ENCODE data around the gene C5orf58.

C5orf58 gene

DNA sequence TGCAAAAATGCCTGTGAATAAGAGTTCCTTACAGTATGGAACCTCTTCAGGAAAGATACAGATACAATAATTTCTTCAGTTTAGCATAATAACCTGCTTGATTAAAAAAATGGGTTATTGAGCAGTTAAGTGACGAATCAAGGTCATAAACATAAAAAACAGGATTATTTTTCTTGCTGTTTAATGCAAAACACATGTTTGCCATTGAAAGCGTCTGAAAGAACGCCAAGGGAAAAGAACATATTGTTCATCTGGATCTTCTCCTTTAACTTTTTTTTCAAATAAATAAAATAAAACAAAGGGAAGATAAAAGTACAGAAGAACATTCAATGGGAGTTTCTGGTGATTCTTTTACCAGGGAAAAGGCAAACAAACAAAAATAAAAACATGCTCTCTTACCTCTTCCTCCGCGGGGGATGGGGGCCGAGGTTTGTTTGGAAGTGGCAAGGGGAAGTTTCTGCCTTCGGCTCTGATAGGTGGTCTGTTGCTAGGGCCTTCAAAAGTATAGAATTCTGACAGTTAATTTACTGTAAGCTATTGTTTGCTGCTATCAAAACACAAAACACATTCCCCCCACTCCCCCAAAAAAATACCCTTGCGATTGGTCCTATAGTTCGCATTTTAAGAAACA is 20.1 kb downstream of the C5orf58 start:
- in situ Hi-C loops (cut with HindIII; ENCODE audit: low sequenced_read_pairs) = no loop called here

DNA sequence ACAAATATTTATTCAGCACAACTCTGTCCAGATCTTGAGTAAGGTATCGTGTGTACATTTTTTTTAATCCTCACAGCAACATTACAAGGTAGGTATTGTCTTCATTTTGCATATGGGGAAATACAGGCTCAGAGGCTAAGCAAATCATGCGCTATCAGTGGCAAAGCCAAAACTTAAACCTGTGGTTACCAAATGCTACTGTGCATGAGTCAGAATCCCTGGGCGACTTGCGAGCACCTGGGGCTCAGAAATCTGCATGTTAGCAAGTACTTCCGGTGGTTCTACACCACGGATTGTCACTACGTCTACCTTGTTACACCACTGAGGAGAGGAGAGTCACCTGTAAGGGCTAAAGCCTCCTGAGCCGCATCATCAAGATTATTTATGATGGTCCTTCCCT is 21.3 kb downstream of the C5orf58 start:
- in situ Hi-C loops (cut with HindIII; ENCODE audit: low sequenced_read_pairs) = no loop called here

DNA sequence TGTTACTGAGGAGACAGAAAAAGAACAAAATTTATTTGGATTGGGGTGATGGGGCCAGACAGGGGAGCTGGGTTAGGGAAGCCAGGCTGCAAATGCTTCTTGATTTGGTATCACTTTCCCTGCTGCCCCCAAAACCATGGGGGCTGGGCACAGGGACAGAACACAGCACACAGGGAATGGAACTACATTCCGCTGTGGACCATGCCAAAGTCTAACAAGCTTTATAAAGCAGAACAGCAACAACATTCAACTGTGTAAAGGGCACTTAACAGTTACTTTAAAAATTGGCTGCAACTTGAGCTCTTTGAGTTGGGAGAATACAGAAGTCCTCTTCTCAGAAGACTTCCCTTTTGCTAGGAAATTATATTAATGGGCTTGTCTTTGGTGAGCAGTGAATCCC is 23.8 kb downstream of the C5orf58 start:
- in situ Hi-C loops (cut with HindIII; ENCODE audit: low sequenced_read_pairs) = no loop called here

DNA sequence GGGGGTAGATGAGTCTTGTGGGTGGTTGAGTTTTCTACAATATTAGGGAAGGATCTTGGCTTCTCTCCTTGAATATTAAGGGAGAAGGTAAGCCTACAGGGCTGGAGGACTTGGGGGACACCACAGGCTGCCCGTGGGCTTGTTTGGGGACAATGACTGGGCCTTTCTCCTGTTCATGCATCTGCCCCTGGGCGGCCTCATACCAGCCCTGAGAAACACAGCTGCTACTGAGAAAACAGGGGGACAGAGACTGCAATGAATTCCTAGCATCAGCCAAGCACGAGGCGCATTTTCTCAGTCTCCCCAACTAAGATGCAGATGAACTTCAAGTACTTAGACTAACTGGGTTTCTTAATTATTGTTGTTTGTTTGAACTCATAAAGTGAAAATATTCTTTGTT is 24.6 kb downstream of the C5orf58 start:
- in situ Hi-C loops (cut with HindIII; ENCODE audit: low sequenced_read_pairs) = no loop called here

DNA sequence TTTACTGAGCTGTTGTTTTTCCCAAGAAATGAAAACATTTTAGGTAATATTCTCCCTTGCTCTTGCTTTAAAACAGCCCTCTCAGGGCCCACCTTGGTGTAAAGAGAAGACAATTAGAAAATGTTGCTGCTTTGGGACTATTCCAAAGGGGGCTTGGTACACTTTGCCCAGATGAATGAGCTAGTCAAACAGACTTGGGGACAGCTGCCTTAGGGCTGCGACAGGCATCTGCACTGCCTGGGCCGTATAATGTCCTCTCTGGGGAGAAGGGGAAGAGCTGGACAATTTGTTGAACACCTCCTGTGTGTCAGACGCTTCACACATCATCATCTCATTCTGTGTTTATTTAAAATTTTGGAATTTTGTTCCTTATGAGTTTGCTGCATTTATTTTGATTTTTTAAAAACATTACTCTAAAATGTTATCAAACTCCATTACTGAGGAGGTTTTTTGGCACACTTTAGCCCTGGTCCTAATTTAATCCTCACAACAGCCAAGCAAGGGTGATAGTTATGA is 28.8 kb downstream of the C5orf58 start:
- in situ Hi-C loops (cut with HindIII; ENCODE audit: low sequenced_read_pairs) = no loop called here

DNA sequence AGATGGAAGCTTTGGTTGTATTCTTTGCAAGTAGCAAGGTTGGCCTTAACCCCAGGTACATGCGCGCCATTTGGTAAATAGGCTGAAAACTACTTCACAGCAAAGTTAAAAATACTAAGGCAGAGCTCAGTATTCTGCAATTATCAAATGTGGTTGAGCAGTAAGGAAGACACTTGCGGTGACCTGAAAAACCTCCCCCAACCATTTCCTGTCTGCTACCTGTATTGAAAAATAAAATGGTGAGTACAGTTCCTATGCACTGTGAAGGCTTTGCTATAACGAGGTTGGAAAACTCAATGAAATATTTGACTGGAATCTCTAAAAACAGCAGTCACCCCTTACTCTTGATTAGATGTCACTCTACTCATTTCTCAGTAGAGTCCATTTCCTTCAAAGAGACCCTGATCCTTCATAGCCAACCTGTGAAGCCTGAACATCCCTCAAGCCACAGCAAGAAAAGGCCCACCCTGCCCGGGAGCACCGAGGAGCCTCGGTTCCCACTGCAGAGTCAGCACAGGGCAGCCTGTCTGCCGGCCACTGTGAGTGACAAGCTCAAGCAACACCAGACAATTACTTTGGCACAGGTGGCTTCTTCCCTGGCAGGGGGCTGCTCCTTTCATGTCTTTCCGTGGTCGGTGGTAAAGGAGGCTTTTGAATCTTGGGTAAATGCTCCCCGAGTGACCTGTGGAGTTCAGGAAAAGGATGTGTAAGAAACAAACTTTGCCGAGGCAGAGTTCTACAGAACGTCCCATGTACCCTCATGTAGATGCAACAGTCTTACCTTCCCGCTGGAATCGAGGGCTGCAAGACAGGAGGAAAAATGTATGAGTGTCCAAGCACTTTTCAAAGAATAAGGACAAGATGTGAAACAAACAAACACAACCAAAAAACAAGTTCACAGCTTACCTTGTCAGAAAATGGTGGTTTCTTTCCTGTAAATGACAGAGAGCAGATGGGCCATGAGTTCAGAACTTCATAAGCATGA is 29.6 kb downstream of the C5orf58 start:
- in situ Hi-C loops (cut with HindIII; ENCODE audit: low sequenced_read_pairs) = no loop called here

DNA sequence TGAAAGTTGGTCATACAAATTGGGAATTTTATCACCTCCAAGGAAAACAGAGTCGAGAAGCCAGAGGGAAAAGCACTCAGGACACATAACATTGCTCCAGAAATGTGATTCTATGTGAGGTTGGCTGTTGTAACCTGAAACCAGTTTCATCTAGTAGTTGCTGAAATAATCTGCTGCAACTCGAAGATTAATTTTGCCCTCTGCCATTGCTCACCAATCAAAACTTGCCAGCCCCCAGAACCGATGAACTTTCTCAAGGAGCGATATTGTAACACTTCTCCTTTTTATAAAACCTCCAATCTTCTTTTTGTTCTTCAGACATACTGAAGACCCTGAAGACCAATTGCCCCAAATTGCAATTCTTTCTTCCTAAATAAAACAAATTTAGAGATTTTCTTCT is 31.1 kb downstream of the C5orf58 start:
- in situ Hi-C loops (cut with HindIII; ENCODE audit: low sequenced_read_pairs) = no loop called here

DNA sequence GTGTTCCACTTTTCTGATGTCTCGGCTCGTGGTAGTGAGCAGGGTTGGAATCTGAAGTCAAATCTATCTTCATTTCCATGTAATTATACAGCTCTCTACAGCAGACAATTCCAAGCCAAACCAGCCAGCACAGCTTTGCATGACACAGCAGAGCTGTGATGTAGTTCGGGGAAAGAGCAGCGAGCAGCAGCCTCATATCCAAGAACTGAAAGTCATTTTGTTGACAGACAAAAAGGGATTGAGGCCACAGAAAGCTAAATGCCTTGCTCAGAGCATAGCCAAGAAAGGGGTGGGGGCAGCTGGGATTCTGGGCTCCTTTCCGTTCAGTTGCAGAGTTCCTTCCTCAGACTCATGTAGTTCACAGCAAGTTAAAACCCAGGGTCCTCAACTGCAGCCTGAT is 32.7 kb downstream of the C5orf58 start:
- in situ Hi-C loops (cut with HindIII; ENCODE audit: low sequenced_read_pairs) = no loop called here

DNA sequence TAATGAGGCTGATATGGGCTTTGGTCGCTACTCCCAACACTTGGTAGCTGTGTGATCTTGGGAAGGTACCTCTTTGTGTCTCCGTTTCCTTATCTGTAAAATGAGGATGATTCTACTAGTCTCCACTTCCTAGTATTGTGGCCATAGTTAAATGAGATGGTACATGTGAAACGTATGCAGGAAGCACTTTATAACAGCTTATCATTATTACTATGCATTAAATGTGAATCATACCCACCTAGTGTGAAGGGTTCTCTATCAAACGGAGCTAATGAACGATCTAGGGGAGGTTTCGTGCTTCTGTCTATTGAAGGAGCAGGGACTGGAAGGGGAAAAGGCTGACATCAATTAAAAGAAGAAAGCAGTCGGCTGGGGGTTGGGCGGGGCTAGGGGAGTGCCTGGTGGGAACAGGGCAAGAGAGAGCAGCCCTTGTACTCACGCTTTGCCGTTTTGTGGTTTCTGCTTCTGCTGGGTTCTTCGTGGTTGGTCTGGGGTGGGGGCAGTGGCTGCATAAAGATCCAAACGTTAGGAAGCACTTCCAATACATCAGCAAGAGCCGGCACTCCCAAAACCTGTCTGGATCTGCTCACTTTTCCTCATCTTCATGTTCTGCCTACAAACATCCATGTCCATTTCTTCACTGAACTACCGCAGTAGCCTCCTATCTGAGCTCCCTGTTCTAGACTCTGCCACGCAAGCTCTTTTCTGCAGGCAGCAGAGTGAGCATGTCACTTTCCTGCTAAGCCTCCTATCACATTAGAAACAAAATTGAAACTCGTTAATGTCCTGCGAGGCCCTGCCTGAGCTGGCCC is 34.0 kb downstream of the C5orf58 start:
- in situ Hi-C loops (cut with HindIII; ENCODE audit: low sequenced_read_pairs) = no loop called here

DNA sequence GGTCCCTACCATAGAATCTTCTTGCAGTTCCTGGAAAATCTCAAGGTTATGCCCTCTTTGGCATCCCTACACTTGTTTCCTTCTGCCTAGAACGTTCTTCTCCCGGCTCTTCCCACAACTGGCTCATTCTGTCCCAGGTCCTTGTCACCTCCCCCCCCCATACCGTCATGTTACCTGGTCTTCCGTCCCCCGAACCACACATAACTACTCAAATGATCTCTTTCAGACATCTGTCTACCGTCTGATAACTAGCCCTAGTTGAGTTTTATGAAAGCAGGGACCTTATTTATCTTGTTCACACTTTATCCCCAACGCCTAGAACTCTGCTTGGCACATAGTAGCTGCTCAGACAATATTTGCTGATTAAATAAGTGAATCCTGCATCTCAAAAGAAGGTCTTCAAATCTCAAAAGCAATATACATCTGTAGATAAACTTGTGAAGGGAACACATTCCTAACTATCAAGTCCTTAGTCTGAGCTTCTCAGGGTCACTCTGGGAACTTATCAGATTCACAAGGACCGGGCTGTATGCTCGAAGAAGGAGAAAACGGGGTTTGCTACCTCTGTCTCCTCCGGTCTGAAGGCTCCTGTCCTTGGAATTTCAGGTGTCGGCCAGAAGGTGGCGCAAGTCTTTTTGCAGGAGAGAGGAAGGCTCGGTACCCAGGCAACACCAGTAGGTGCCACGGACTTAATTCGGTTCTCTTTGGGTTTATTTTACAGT is 34.8 kb downstream of the C5orf58 start:
- in situ Hi-C loops (cut with HindIII; ENCODE audit: low sequenced_read_pairs) = no loop called here

DNA sequence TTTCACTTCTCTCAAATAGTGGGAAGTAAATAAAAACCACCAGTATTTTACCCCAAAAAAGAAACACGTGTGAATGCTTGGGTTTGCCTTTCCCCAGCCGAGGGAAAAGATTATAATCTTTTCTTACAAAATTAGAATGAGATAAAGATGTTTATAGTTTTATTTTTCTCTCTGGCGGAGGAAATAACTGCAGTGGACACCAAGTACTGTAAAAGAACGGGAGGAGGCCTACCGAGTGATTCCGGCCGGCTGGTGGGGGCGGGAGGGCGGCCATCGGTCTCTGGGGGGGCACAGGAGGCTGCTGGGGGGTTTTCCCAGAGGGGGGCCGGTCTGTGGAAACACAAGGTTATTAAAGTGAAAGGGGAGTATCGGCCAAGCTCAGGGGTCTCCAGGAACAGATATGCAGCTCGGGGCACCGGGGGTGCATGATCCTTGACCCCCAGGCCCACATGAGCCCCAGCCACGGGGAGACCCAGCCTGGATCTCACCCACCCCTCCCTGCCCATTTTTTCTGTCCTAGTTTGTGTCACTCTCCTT is 35.4 kb downstream of the C5orf58 start:
- in situ Hi-C loops (cut with HindIII; ENCODE audit: low sequenced_read_pairs) = no loop called here

DNA sequence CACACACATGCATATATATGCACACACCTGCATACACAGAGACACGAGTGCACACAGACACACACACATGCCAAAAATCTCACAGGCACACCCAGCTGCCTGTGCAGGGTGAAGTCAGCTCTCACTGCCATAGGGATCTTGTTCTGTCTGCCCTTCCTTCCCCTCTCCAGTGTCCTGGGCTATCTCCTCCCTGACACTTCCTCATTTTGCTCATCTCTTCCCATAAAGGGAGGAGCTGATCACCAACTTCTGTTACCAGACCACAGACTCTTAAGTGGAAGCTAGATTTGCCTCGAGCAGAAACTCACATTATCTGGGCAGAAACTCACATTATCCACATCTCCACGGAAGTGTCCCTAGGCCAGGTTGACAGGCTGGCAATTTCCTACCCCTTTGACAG is 36.1 kb downstream of the C5orf58 start:
- in situ Hi-C loops (cut with HindIII; ENCODE audit: low sequenced_read_pairs) = no loop called here

DNA sequence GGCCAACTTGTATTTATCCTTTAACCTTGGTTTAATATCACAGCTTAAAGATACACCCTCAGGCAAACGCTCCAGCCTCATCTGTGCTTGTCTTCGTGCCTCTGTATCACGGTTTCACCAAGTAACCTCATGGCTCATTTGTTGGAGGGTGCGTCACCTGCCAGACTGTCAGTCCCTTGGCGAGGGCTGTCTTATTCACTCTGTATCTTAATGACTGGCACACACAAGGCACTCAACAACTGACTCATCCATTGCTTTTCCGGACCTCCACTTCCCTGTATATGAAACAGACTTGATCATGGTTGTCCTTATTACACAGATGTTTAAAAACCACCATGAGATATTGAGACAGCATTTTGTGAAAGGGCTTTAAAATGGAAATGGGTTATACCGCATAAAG is 36.8 kb downstream of the C5orf58 start:
- in situ Hi-C loops (cut with HindIII; ENCODE audit: low sequenced_read_pairs) = no loop called here

DNA sequence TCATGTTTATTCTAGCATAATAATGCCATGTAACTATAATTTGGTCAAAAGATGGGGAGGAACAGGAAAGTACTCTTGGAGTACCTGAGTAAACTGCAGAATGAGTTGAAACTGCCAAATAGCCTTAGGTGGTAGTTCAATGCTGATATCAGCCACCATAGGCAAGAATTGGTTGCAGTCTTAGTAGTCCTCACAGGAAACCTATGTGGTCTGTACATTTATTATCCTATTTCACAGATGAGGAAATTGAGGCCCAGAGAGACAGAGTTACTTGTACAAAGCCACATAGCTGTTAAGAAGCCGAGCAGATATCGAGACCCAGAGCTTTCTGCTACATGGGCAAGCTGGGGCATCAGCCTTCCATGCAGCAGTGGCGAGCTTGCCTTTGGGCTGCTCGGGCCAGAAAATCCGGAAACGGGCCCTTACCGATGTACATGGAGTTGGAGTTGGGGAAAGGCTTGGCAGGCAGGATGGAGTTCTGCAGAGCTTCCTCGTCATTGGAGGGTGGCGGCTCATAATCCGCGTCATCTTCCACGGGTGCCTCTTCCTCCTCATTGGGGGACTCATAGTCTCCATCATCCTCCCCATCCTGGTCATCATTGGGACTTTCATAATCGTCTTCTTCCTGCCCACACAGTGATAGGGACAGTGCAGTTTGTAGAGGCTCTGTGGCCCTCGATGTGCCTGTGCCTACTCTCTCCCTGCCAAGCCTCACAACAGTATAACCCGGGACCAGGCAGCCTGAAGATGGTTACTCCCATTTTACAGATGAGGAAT is 37.7 kb downstream of the C5orf58 start:
- in situ Hi-C loops (cut with HindIII; ENCODE audit: low sequenced_read_pairs) = no loop called here

DNA sequence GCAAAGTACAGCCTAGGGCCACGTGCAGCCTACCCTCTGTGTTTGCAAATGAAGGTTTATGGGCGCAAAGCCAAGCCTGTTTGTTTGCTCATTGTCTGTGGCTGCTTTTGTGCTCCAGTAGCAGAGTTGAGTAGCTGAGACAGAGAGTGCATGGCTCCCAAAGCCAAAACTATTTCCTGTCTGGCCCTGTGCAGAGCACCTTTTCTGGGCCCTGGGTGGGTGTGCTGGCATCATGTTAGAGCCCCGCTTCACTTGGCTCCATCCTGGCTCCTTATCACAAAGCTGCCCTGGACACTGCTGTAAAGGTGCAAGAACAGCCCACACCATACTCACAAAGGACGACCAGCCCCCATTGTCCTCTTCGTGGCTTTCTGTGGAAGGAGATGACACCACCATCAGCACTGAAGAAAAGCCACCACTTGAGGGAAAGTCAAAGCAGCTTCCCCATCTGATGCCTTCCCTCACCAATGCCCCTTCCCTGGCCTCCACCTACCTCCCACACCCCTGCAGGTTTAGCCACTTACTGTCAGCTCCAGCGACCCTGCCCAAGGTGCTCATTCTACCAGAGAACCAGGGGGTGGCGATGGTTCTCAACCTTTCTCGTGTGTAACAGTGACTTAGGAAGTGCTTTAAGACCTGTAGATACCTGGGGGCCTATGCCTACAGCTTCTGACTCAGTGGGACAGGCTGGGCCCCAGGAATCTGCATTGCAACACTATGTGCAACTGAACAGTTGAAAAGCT is 41.4 kb downstream of the C5orf58 start:
- in situ Hi-C loops (cut with HindIII; ENCODE audit: low sequenced_read_pairs) = no loop called here

DNA sequence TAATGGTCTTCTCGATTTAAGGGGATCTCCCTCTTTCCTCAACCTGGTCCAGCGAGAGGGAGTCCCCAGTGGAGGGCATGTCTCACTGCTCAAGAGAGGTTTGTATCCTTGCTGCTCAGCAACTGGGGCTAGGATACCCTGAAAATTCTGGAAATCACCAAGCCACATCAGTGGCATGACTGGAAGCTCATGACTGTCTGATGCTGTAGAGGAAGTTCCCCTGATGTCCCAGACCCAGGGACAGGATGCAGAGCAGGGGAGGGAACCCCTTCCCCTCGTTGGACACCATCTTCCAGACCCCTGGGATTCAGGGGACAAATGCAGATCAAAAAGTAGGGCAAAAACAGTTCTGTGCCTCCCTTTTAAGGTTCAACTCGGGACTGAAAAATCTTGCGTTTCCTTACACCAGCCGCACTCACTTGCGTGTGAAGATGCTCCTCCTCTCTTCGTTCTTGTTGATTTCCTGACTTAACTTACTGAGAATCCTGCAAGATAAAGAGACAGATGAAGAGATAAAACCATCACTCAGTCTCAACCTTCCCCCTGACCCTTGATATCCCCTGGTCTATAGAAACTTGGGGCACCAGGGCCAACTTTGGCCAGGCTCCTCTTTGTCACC is 42.7 kb downstream of the C5orf58 start:
- in situ Hi-C loops (cut with HindIII; ENCODE audit: low sequenced_read_pairs) = no loop called here

DNA sequence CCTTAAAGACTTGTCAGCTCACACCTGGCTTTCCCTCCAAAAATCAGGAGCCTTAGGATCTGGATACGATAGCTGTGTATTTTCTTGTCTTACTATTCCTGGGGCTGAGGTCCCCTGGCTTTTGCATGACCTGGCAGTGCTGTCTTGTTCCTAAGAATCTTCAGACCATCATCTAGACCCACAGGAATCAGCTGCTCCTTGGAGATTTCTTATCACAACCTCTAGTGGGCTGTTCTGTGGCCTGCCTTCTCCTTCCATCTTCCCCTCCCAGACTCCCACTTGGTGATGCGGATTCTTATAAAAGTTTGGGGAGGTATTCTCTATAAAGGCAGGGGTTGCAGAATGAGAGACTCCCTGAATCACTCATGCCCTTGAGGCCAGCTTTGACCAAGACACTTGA is 43.4 kb downstream of the C5orf58 start:
- in situ Hi-C loops (cut with HindIII; ENCODE audit: low sequenced_read_pairs) = no loop called here

DNA sequence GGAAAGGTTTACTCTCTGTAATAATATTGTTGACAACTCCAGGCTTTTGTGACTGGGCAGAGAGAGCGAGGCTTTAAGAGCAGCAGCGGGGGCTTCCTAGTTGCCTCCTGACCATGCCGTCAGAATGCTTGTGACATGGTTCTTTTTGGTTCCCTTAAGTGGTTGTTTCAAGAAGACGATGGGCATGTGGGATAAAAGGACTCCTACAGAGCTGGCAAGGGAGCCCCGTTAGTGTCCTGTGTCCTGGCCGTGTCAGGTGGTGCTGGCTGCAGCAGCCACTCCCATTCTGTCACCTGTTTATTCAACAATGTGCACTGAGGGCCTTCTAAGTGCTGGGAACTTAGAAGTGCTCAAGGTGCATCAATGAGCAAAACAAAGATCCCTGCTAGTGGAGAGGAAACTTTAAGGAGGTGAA is 45.1 kb downstream of the C5orf58 start:
- in situ Hi-C loops (cut with HindIII; ENCODE audit: low sequenced_read_pairs) = no loop called here

Data from DLD1 (cell line).